Loucy (cell line): ENCODE data around the gene TNFSF8.

Experiments used
- H2AFZ ChIP-seq: fragments of 200-600 bp; sonication (generic); 2 replicates; pipeline ENCODE4 v1.6.0; 2016; ENCODE audit warnings: antibody characterized with exemption, mild to moderate bottlenecking, low read length, moderate library complexity
- H3F3A ChIP-seq: fragments of 200-600 bp; 2 replicates; pipeline ENCODE4 v1.6.0; 2016; ENCODE audit warnings: antibody characterized with exemption, low read depth, mild to moderate bottlenecking
- H3K27me3 ChIP-seq: fragments of 200-600 bp; sonication (generic); 2 replicates; pipeline ENCODE4 v1.6.1; 2014; ENCODE audit warnings: low read length, mild to moderate bottlenecking; ENCODE audit not compliant: insufficient read depth, poor library complexity, severe bottlenecking
- H3K36me3 ChIP-seq: fragments of 200-600 bp; sonication (generic); 2 replicates; pipeline ENCODE4 v1.6.1; 2016; ENCODE audit warnings: low read length; ENCODE audit not compliant: insufficient read depth
- H3K4me1 ChIP-seq: fragments of 200-600 bp; sonication (generic); 2 replicates; pipeline ENCODE4 v1.5.1; 2014; ENCODE audit warnings: low read length, mild to moderate bottlenecking; ENCODE audit not compliant: insufficient read depth, poor library complexity, severe bottlenecking
- H3K4me2 ChIP-seq: fragments of 200-600 bp; sonication (generic); 2 replicates; pipeline ENCODE4 v1.6.0; 2014; ENCODE audit warnings: antibody characterized with exemption, low read length, low read depth, mild to moderate bottlenecking; ENCODE audit not compliant: poor library complexity, severe bottlenecking
- H3K4me3 ChIP-seq: fragments of 200-600 bp; sonication (generic); 2 replicates; pipeline ENCODE4 v1.5.1; 2014; ENCODE audit warnings: low read length, mild to moderate bottlenecking, mixed read lengths; ENCODE audit not compliant: poor library complexity, severe bottlenecking
- H3K79me2 ChIP-seq: fragments of 200-600 bp; sonication (generic); 2 replicates; pipeline ENCODE4 v1.6.1; 2014; ENCODE audit warnings: low read length; ENCODE audit not compliant: insufficient read depth
- H3K9ac ChIP-seq: fragments of 200-600 bp; sonication (generic); 2 replicates; pipeline ENCODE4 v1.6.0; 2014; ENCODE audit warnings: mild to moderate bottlenecking, low read depth, low read length, moderate library complexity; ENCODE audit not compliant: poor library complexity, severe bottlenecking
- H3K9me2 ChIP-seq: fragments of 200-600 bp; sonication (generic); replicated peaks from 2 replicates; pipeline ENCODE4 v1.6.1; 2016; ENCODE audit warnings: low read depth, low read length, mixed read lengths
- H3K9me3 ChIP-seq: fragments of 200-600 bp; sonication (generic); 2 replicates; pipeline ENCODE4 v1.6.1; 2014; ENCODE audit warnings: mild to moderate bottlenecking, antibody characterized with exemption, low read length, low read depth; ENCODE audit not compliant: insufficient read depth
- H4K20me1 ChIP-seq: fragments of 200-600 bp; sonication (generic); 2 replicates; pipeline ENCODE4 v1.6.0; 2014; ENCODE audit warnings: antibody characterized with exemption, low read length, mild to moderate bottlenecking; ENCODE audit not compliant: insufficient read depth, poor library complexity, severe bottlenecking
- CTCF ChIP-seq: fragments of 200-600 bp; sonication (generic); conservative IDR thresholded peaks from 2 replicates; pipeline ENCODE4 v1.5.1; 2014; ENCODE audit warnings: mild to moderate bottlenecking, antibody characterized with exemption, low read length
- EZH2phosphoT487 ChIP-seq: fragments of 200-600 bp; IDR thresholded peaks from 2 replicates; pipeline ENCODE4 v1.6.1; 2018; ENCODE audit warnings: antibody characterized with exemption, mild to moderate bottlenecking, moderate library complexity, borderline replicate concordance

The TNFSF8 gene

DNA sequence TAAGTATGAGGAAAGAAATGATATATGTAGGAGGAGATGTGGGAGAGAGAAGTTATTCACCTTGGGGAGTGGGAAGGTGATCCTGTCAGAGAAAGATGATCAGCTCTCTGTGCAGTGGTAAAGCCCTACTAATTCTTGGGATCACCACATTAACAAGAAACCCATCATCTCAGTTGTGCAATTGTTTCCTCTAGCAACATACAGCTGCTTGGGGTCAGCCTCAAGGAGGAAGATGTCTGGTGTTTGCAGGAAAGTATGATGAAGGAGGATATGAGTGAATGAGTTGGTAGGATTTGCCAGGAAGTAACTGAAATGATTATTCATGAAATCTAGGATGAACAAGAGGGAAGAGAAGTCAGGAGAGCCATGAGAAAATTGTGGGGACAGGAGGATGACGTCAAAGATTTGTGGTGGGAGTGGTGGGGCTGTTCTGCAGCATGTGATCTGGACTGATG lies 50.1 kb downstream of the TNFSF8 start:
- Histone ChIP-seq H3K9me2 (no peaks in the 10 kb centered on the region), H3K4me2 (no peak overlapping the region), H3K27me3 (no peaks in the 10 kb centered on the region), H3K9me3 (no peaks in the 10 kb centered on the region), H2AFZ (no peak overlapping the region), H4K20me1 (no peaks in the 10 kb centered on the region), H3K79me2 (no peaks in the 10 kb centered on the region), H3K4me3 (no peak overlapping the region), H3K4me1 (no peaks in the 10 kb centered on the region), H3F3A (no peaks in the 10 kb centered on the region), H3K36me3 (no peaks in the 10 kb centered on the region), H3K9ac (no peak overlapping the region)
- TF ChIP-seq CTCF = no peak
- TF ChIP-seq EZH2phosphoT487 = no peak

DNA sequence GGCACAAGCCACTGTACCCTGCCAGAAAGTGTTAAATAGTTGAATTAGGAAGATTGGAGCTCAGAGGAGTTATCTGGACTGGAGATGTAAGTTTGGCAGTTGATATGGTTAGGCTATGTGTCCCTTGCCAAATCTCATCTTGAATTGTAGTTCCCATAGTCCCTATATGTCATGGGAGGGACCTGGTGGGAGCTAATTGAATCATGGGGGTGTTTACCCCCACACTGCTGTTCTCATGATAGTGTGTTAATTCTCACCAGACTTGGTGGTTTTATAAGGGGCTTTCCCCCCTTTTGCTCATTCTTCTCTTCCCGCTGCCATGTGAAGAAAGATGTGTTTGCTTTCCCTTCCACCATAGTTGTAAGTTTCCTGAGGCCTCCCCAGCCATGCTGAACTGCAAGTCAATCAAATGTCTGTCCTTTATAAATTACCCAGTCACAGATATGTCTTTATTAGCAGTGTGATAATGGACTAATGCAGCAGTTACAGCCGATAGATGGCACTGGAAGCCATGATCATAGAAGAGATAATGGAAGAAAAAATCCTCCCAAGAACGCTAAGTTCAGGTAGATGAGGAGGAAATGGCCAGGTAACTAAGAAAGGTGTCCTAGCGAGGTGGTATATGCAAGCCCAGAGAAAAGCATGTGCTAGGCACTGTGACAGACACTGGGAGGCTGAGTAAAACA lies 51.4 kb downstream of the TNFSF8 start:
- Histone ChIP-seq H3K79me2 (no peaks in the 10 kb centered on the region), H3K9ac (no peak overlapping the region), H3F3A (no peaks in the 10 kb centered on the region), H3K4me3 (no peak overlapping the region), H3K4me2 (no peak overlapping the region), H3K9me2 (no peaks in the 10 kb centered on the region), H4K20me1 (no peaks in the 10 kb centered on the region), H2AFZ (no peak overlapping the region), H3K27me3 (no peaks in the 10 kb centered on the region), H3K9me3 (peaks cover 12% of the 10 kb centered on the region; the same call in 1 of the 2 replicates), H3K36me3 (no peaks in the 10 kb centered on the region), H3K4me1 (no peaks in the 10 kb centered on the region)
- TF ChIP-seq CTCF = no peak
- no peak for TF ChIP-seq EZH2phosphoT487

DNA sequence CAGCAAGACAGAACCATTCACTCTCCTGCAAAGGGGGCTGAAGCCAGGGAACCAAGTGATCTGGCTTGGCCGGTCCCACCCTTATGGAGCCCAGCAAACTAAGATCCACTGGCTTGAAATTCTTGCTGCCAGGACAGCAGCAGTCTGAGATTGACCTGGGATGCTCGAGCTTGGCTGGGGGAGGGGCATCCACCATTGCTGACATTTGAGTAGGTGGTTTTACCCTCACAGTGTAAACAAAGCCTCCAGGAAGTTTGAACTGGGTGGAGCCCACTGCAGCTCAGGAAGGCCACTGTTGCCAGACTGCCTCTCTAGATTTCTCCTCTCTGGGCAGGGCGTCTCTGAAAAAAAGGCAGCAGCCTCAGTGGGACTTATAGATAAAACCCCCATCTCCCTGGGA lies 60.5 kb downstream of the TNFSF8 start:
- TF ChIP-seq EZH2phosphoT487 = no peak
- no peak for TF ChIP-seq CTCF
- Histone ChIP-seq H3K36me3 (no peaks in the 10 kb centered on the region), H3K9ac (no peak overlapping the region), H2AFZ (peak overlapping the region; percentile 57), H4K20me1 (no peaks in the 10 kb centered on the region), H3K9me2 (no peaks in the 10 kb centered on the region), H3K9me3 (peaks cover 8% of the 10 kb centered on the region; the same call in 1 of the 2 replicates), H3K4me3 (no peak overlapping the region), H3K27me3 (no peaks in the 10 kb centered on the region), H3K4me2 (no peak overlapping the region), H3K79me2 (no peaks in the 10 kb centered on the region), H3K4me1 (peaks cover 5% of the 10 kb centered on the region), H3F3A (no peaks in the 10 kb centered on the region)
